AG10803 (cell line): ENCODE data around the gene ANKFY1.
"Not testable (repeated sequence)": the region's sequence is repeated elsewhere in the genome, so short reads cannot be mapped to it uniquely, and the experiment has no call there.

ENCODE experiments used
- DNase-seq: peaks from one replicate; pipeline ENCODE4 v3.0.0; 2010; ENCODE audit warnings: low read depth
- H3K4me3 ChIP-seq: 2 replicates; pipeline ENCODE4 v1.5.1; 2011; ENCODE audit warnings: mild to moderate bottlenecking, low read length, control low read depth
- CTCF ChIP-seq: conservative IDR thresholded peaks from 2 replicates; pipeline ENCODE4 v1.5.1; 2011; ENCODE audit warnings: mild to moderate bottlenecking, low read length, control low read depth, inconsistent platforms

Gene ANKFY1

DNA sequence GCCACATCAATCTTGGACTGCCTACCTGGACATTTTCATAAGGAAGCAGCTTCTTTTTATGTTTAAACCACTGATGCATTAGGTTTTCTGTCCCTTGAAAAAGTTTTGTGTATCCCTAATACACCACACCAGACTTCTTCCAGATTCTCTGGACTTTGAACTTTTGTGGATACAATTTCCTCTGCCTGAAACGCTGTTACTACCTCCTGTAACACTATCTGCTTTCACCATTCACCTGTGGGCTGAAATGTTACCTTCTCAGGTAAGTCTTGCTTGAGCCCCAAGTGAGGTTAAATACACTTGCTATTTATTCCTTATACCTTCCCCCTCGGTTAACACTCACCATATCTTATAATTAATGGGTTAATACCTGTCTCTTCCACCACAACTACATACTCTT, 123.7 kb downstream of the ANKFY1 start:
- H3K4me3 ChIP-seq: no peak overlapping the region
- no peak for DNase-seq

DNA sequence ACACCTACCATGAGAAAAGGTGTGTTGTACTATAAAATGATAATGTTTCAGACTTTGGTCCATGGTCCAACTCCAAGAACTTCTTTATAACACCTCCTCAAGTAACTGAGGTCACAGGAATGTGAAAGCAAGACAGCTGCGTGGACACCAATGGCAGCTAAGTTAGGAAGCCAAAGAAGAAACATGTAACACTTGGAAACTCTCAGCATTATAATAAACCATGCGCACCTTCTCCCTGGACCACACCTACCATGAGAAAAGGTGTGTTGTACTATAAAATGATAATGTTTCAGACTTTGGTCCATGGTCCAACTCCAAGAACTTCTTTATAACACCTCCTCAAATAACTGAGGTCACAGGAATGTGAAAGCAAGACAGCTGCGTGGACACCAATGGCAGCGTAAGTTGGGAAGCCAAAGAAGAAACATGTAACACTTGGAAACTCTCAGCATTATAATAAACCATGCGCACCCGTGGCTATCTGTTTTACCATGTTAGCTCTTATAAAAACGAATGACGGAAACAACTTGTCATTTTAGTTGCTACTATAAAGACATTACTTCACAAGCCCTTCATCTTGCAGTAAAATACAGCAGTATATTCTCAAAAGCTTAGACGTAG, 124.8 kb downstream of the ANKFY1 start:
- not testable (repeated sequence) for H3K4me3 ChIP-seq, DNase-seq

More for the DNA sequence above, 123.7 kb downstream of the ANKFY1 start:
- no peak for TF ChIP-seq CTCF

GRCh38 chr17:4136373-4136772, 127.4 kb downstream of the ANKFY1 start:
- peak; percentile 8 for DNase-seq
- no peak for TF ChIP-seq CTCF
- H3K4me3 ChIP-seq: no peak overlapping the region

DNA sequence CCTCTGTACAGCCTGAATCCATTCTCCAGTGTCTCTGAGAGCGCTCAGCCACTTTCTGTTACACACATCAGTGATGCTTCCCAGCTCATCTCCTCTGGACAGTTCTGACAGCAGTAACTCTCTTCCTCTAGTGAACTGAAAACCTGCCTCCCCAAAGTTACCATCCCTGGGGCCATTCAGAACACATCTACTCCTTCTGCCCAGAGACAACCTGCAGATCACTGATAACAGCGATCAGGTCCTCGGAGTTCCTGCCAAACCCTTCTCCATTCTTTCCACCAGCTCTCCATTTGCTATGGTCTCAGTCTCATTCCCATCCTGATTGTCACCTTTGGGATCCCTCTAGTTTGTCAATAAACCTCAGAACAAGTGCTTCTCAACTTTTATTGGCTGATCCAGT, 128.3 kb downstream of the ANKFY1 start:
- no peak for DNase-seq
- no peak for TF ChIP-seq CTCF
- H3K4me3 ChIP-seq: no peak overlapping the region

DNA sequence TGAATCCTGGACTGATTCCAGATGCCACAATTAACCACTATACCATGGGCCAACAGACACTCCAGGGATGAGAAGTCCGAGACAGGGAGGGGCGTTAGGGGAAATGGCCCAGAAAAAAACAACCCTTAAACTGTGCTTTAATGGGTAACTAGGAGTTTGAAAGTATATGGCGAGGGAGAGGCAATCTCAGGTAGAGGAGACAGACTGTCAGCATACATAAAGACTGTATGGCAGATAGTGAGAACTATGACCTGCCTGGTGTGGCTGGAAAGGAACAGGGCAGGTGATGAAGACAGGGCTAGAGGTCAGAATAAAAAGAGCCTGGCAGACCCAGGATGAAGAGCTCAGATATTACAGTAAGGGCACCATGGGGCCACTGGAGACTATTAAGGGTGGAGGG, 129.1 kb downstream of the ANKFY1 start:
- no peak for TF ChIP-seq CTCF
- no peak overlapping the region for H3K4me3 ChIP-seq
- no peak for DNase-seq

DNA sequence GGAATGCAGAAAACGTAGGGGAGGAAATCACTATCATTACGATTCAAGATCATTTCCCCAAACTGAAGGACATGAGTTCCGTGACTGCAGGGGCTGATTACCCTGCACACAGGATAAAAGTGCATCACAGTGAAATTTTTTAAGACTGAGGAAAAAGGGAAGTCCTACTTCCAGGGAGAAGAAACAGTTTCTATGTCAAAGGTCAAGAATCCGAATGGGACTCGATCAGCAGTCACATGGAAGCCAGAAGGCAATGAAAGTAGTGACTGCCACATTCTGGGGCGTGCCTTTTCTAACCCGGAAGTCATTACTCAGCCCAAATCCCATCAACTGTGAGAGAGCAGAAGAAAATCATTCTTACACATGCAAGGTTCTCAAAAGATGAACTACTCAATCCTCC, 133.1 kb downstream of the ANKFY1 start:
- DNase-seq: peak; percentile 61
- no peak for TF ChIP-seq CTCF
- H3K4me3 ChIP-seq: no peak overlapping the region

- no peak for DNase-seq
Observed at GRCh38 chr17:4127555-4127954, 136.2 kb downstream of the ANKFY1 start.

More at GRCh38 chr17:4127555-4127954, 136.2 kb downstream of the ANKFY1 start:
- TF ChIP-seq CTCF: no peak
- no peak overlapping the region for H3K4me3 ChIP-seq
